GM12891 (cell line): Measurements from ENCODE around the gene CCDC136.

Experiments used
- PAX5 ChIP-seq: IDR thresholded peaks from 2 replicates; pipeline ENCODE4 v1.6.1; 2011; ENCODE audit warnings: low read length, moderate library complexity, mild to moderate bottlenecking; ENCODE audit not compliant: insufficient read depth, severe bottlenecking
- POLR2A ChIP-seq: IDR thresholded peaks from 2 replicates; pipeline ENCODE4 v1.6.1; 2011; ENCODE audit warnings: low read depth, low read length, control low read depth
- POLR2AphosphoS5 ChIP-seq: IDR thresholded peaks from 2 replicates; pipeline ENCODE4 v1.6.1; 2011; ENCODE audit warnings: low read depth, low read length, control low read depth
- POU2F2 ChIP-seq: IDR thresholded peaks from 2 replicates; pipeline ENCODE4 v1.6.1; 2011; ENCODE audit warnings: low read depth, mild to moderate bottlenecking, control low read depth, low read length, moderate library complexity
- SPI1 ChIP-seq: IDR thresholded peaks from 2 replicates; pipeline ENCODE4 v1.6.1; 2011; ENCODE audit warnings: low read depth, low read length, control low read depth
- TAF1 ChIP-seq: IDR thresholded peaks from 2 replicates; pipeline ENCODE4 v1.6.1; 2011; ENCODE audit warnings: low read depth, low read length, control low read depth

- TF ChIP-seq POLR2A, result no peak
- TF ChIP-seq TAF1, result no peak
- no peak for TF ChIP-seq POLR2AphosphoS5
- TF ChIP-seq SPI1, result no peak
- no peak for TF ChIP-seq POU2F2
- TF ChIP-seq PAX5, result no peak
These were observed at the start of gene CCDC136 for GRCh38 chr7:128791121-128791971.
